GM21360 (cell line): ENCODE results near the gene TFPT.
"Not testable (repeated sequence)": the region's sequence is repeated elsewhere in the genome, so short reads cannot be mapped to it uniquely, and the experiment has no call there.

Experiments used
- ATAC-seq: cut with Tn5 transposase; IDR thresholded peaks from one replicate; pipeline ENCODE4 v1.9.1; 2021; ENCODE audit warnings: mild to moderate bottlenecking, moderate library complexity; ENCODE audit not compliant: unreplicated experiment

Gene TFPT

GRCh38 chr19:54124393-54124792 lies 8.9 kb upstream of the TFPT start:
- ATAC-seq: no peak

- no peak for ATAC-seq
Measured at GRCh38 chr19:54123682-54124081, 8.2 kb upstream of the TFPT start.

GRCh38 chr19:54121259-54121658 lies 5.8 kb upstream of the TFPT start:
- ATAC-seq: no peak

GRCh38 chr19:54114340-54115108 lies 933 bp downstream of the TFPT start:
- ATAC-seq: no peak

GRCh38 chr19:54109651-54110050 lies 5.8 kb downstream of the TFPT start:
- no peak for ATAC-seq

GRCh38 chr19:54108496-54108895 lies 7.0 kb downstream of the TFPT start:
- ATAC-seq: no peak

- ATAC-seq: no peak
Measured at GRCh38 chr19:54107876-54108490, 7.5 kb downstream of the TFPT start.

GRCh38 chr19:54106716-54107115 lies 8.7 kb downstream of the TFPT start:
- no peak for ATAC-seq

- no peak for ATAC-seq
Measured at GRCh38 chr19:54105796-54106195, 9.7 kb downstream of the TFPT start.

- ATAC-seq: no peak
Measured at GRCh38 chr19:54104998-54105715, 10.3 kb downstream of the TFPT start.

- ATAC-seq: peak; percentile 97
Measured at GRCh38 chr19:54102421-54103169, 12.9 kb downstream of the TFPT start, which contains the start of gene NDUFA3. TSS of gene NDUFA3 (plus strand) at chr19:54102855. CDS start at chr19:54102879, 24 bp downstream.

- no peak for ATAC-seq
Measured at GRCh38 chr19:54100561-54100960, 14.9 kb downstream of the TFPT start, which contains the start of gene OSCAR. TSS of gene OSCAR (minus strand) at chr19:54100803. CDS start at chr19:54100792, 11 bp downstream.

GRCh38 chr19:54099903-54100255 lies 15.6 kb downstream of the TFPT start:
- not testable (repeated sequence) for ATAC-seq

- ATAC-seq: no peak
Measured at GRCh38 chr19:54099190-54099902, 16.1 kb downstream of the TFPT start.

- ATAC-seq: no peak
Measured at GRCh38 chr19:54096617-54097106, 18.8 kb downstream of the TFPT start.

- ATAC-seq: not testable (repeated sequence)
Measured at GRCh38 chr19:54095859-54096616, 19.4 kb downstream of the TFPT start.

GRCh38 chr19:54095136-54095858 lies 20.2 kb downstream of the TFPT start:
- no peak for ATAC-seq

GRCh38 chr19:54094426-54095000 lies 20.9 kb downstream of the TFPT start:
- ATAC-seq: no peak
